ENCODE data around the gene PZP. TPM values are rescaled to one million over a fixed set of nuclear protein-coding genes. Genes with fewer than 3 reads are reported as not detected.

Gene PZP
- total RNA-seq, 6 experiments from 2014 or later, result not detected

- Mint-ChIP-seq H3K4me1 (ENCODE audit: low read depth) (no peaks in the 10 kb centered on the region), H3K9me3 (peaks cover 16% of the 10 kb centered on the region), H3K27me3 (ENCODE audit: insufficient read depth) (no peaks in the 10 kb centered on the region), H3K4me3 (no peak within 1 kb of the TSS), H3K36me3 (ENCODE audit: low read depth) (no peaks in the 10 kb centered on the region), H3K27ac (no peak within 1 kb of the TSS)
- no peak for DNase-seq
- no peak for TF ChIP-seq CTCF (IDR thresholded peaks at IDR 0.05)
These were observed 92.2 kb downstream of the PZP start, which contains the start of gene A2M for GRCh38 chr12:9115731-9116559. TSS of gene A2M (minus strand) at chr12:9115919. CDS start at chr12:9115849, 70 bp downstream.

- no peak overlapping the region for H3K4me3 Mint-ChIP-seq
- DNase-seq, result no peak
- no peaks in the 10 kb centered on the region for H3K36me3 Mint-ChIP-seq (ENCODE audit: low read depth)
- no peaks in the 10 kb centered on the region for H3K27me3 Mint-ChIP-seq (ENCODE audit: insufficient read depth)
- peaks cover 16% of the 10 kb centered on the region for H3K9me3 Mint-ChIP-seq
- no peak overlapping the region for H3K27ac Mint-ChIP-seq
- no peaks in the 10 kb centered on the region for H3K4me1 Mint-ChIP-seq (ENCODE audit: low read depth)
- TF ChIP-seq CTCF (IDR thresholded peaks at IDR 0.05), result no peak
These were observed 93.2 kb downstream of the PZP start for GRCh38 chr12:9114946-9115345.

GRCh38 chr12:9113987-9114309 lies 94.2 kb downstream of the PZP start:
- H3K9me3 Mint-ChIP-seq, result peaks cover 12% of the 10 kb centered on the region
- no peak for DNase-seq
- no peak for TF ChIP-seq CTCF (IDR thresholded peaks at IDR 0.05)
- H3K27me3 Mint-ChIP-seq (ENCODE audit: insufficient read depth), result no peaks in the 10 kb centered on the region
- H3K4me3 Mint-ChIP-seq, result no peak overlapping the region
- H3K4me1 Mint-ChIP-seq (ENCODE audit: low read depth), result no peaks in the 10 kb centered on the region
- H3K27ac Mint-ChIP-seq, result no peak overlapping the region
- no peaks in the 10 kb centered on the region for H3K36me3 Mint-ChIP-seq (ENCODE audit: low read depth)

- no peak overlapping the region for H3K27ac Mint-ChIP-seq
- no peaks in the 10 kb centered on the region for H3K27me3 Mint-ChIP-seq (ENCODE audit: insufficient read depth)
- H3K4me1 Mint-ChIP-seq (ENCODE audit: low read depth), result no peaks in the 10 kb centered on the region
- H3K36me3 Mint-ChIP-seq (ENCODE audit: low read depth), result no peaks in the 10 kb centered on the region
- no peak for TF ChIP-seq CTCF (IDR thresholded peaks at IDR 0.05)
- no peak for DNase-seq
- H3K4me3 Mint-ChIP-seq, result no peak overlapping the region
- peaks cover 8% of the 10 kb centered on the region for H3K9me3 Mint-ChIP-seq
These were observed 94.8 kb downstream of the PZP start for GRCh38 chr12:9113296-9113986.

DNA sequence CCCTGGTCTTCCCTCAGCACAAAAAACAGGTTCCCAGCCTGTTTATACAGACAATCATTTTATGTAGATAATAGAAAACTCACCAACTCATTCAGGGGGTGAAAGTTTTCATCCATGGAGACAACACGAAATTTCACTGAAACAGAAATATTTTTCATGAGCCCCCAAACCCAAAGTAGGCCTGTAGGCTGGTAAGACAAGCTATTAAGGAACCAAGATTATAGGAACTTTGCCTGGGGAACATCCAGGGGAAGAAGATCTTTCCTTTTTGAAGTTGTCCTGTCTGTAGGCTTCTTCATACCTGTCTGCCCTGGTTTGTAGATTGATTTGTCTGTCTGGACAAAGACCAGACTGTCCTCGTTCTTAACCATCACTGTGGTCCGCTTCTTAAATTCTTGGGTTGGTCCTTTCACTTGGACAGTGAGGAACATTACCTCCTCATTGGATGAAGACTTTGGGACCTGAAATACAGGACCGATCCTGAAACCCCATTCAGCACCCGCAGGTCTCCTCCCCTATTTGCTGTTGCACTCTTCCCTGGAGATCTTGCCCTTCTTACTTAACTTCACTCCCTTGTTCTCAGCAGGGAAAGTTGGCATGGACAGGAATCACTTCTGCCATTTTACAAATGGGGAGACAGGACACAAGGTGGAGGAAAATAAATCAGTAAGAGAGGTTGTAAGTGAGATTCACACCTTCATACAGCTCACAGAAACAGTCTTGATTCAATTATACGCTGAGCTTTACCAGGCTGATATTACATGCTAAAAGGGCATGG lies 95.9 kb downstream of the PZP start:
- peaks cover 8% of the 10 kb centered on the region for H3K9me3 Mint-ChIP-seq
- H3K4me1 Mint-ChIP-seq (ENCODE audit: low read depth), result no peaks in the 10 kb centered on the region
- no peaks in the 10 kb centered on the region for H3K36me3 Mint-ChIP-seq (ENCODE audit: low read depth)
- no peak overlapping the region for H3K4me3 Mint-ChIP-seq
- H3K27me3 Mint-ChIP-seq (ENCODE audit: insufficient read depth), result no peaks in the 10 kb centered on the region
- no peak overlapping the region for H3K27ac Mint-ChIP-seq
- no peak for TF ChIP-seq CTCF (IDR thresholded peaks at IDR 0.05)
- no peak for DNase-seq
